DND-41 (cell line): ENCODE measurements around the gene CLIP3.

ENCODE experiments used
- EZH2 ChIP-seq: IDR thresholded peaks from 3 replicates; pipeline ENCODE4 v1.6.1; 2012; ENCODE audit warnings: borderline replicate concordance, low read depth, mild to moderate bottlenecking, moderate library complexity, low read length, inconsistent platforms; ENCODE audit not compliant: severe bottlenecking
- TF ChIP-seq, protein P1 (sequence below): IDR thresholded peaks from 2 replicates; pipeline ENCODE4 v1.5.1; 2012; ENCODE audit warnings: borderline replicate concordance, low read length, moderate library complexity, mild to moderate bottlenecking; ENCODE audit not compliant: poor library complexity, severe bottlenecking; ENCODE audit errors: extremely low read depth

DNA sequence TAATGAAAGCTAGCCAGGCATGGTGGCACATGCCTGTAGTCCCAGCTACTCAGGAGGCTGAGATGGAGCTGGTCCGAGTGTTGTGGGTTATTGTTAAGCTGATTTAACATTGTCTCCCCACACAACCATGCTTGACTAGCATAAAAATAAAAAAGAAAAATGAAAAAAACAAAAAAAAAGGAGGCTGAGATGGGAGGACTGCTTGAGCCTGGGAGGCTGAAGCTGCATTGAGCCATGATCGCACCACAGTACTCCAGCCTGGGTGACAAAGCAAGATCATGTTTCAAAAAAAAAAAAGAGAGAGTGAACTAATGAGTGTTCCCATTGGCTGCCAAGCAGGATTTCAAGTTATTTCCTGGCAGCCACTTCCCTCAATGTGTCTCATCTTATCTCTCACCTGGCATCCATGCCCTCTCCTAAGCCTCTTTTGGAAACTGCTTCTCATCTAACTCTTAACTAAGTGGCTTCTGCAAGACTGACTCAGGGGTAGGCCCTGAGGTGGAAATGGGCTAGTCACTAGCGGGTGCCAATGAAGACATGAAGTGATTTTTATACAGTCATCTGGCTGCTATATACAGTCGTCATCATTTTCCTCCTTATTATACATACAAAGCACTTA is 16.5 kb upstream of the CLIP3 start:
- TF ChIP-seq, protein P1, sequence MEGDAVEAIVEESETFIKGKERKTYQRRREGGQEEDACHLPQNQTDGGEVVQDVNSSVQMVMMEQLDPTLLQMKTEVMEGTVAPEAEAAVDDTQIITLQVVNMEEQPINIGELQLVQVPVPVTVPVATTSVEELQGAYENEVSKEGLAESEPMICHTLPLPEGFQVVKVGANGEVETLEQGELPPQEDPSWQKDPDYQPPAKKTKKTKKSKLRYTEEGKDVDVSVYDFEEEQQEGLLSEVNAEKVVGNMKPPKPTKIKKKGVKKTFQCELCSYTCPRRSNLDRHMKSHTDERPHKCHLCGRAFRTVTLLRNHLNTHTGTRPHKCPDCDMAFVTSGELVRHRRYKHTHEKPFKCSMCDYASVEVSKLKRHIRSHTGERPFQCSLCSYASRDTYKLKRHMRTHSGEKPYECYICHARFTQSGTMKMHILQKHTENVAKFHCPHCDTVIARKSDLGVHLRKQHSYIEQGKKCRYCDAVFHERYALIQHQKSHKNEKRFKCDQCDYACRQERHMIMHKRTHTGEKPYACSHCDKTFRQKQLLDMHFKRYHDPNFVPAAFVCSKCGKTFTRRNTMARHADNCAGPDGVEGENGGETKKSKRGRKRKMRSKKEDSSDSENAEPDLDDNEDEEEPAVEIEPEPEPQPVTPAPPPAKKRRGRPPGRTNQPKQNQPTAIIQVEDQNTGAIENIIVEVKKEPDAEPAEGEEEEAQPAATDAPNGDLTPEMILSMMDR, result no peak
- no peak for TF ChIP-seq EZH2
